ENCODE measurements around the gene ZNF627. TPM values are rescaled to one million over a fixed set of nuclear protein-coding genes. Genes with fewer than 3 reads are reported as not detected.
A peak's percentile ranks its signal among the peaks of the same experiment; 100 is the strongest.

Gene ZNF627
- total RNA-seq, 1 experiment from 2014 or later = 9.0 TPM

DNA sequence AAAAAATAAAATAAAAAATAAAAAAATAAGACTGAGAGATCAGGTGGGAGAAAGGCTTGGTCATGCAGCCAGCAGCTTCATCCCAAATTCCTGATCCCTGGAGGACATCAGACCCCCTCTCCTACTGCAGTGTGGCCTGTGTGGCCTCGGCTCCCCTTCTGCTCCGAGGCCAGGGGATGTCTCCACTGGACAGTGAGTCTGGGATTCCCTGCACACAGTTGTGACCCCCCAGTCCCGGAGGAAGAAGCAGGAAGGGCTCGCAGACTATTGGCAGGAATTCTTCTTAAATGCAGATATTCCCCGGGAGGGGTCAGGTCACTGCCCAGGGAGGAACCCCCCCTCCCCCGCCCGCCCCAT is 41.9 kb downstream of the ZNF627 start:
- Mint-ChIP-seq H3K4me1 (ENCODE audit: low read depth, unreplicated experiment) (peaks cover 5% of the 10 kb centered on the region), H3K27me3 (ENCODE audit: insufficient read depth, unreplicated experiment) (no peaks in the 10 kb centered on the region), H3K27ac (ENCODE audit: unreplicated experiment) (no peak overlapping the region), H3K9me3 (ENCODE audit: unreplicated experiment) (no peaks in the 10 kb centered on the region), H3K36me3 (ENCODE audit: insufficient read depth, unreplicated experiment) (peaks cover 6% of the 10 kb centered on the region), H3K4me3 (ENCODE audit: unreplicated experiment) (peak overlapping the region; percentile 81)
- DNase-seq = no peak
- ChIA-PET CTCF (interaction anchor here (0.6 to 1.0 kb wide), 4 partner anchors 10 to 345 kb away, joined by 3 to 6 read pairs (median 4); no protein-coding TSS in a partner anchor), POLR2A (interaction anchor here (0.6 to 1.4 kb wide), 7 partner anchors 16 to 997 kb away, joined by 3 to 6 read pairs (median 5); no protein-coding TSS in a partner anchor)
- Histone ChIP-seq H3K36me3 (ENCODE audit: control insufficient read depth, insufficient read depth, low read length) (no peaks in the 10 kb centered on the region), H3K9me3 (no peaks in the 10 kb centered on the region), H3K4me1 (peaks cover 4% of the 10 kb centered on the region), H3K4me3 (ENCODE audit: low read depth, low read length) (peak overlapping the region; percentile 19), H3K27me3 (replicated peaks; ENCODE audit: control insufficient read depth, insufficient read depth, low read length) (no peaks in the 10 kb centered on the region)
- intact Hi-C loops (cut with micrococcal nuclease; ENCODE audit: unreplicated experiment) = loop anchor here (1.0 kb wide), 1 partner anchor 42 kb away; the partner anchor contains the start of gene ZNF627
- TF ChIP-seq, protein P1, sequence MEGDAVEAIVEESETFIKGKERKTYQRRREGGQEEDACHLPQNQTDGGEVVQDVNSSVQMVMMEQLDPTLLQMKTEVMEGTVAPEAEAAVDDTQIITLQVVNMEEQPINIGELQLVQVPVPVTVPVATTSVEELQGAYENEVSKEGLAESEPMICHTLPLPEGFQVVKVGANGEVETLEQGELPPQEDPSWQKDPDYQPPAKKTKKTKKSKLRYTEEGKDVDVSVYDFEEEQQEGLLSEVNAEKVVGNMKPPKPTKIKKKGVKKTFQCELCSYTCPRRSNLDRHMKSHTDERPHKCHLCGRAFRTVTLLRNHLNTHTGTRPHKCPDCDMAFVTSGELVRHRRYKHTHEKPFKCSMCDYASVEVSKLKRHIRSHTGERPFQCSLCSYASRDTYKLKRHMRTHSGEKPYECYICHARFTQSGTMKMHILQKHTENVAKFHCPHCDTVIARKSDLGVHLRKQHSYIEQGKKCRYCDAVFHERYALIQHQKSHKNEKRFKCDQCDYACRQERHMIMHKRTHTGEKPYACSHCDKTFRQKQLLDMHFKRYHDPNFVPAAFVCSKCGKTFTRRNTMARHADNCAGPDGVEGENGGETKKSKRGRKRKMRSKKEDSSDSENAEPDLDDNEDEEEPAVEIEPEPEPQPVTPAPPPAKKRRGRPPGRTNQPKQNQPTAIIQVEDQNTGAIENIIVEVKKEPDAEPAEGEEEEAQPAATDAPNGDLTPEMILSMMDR (IDR thresholded peaks at IDR 0.05; ENCODE audit: insufficient read depth in 1 of 2, low read depth in 1 of 2, low read length in 1 of 2, severe bottlenecking in 1 of 2, unreplicated experiment in 1 of 2) = no peak
- no TSS peak for BruUV-seq (replicated peaks)

DNA sequence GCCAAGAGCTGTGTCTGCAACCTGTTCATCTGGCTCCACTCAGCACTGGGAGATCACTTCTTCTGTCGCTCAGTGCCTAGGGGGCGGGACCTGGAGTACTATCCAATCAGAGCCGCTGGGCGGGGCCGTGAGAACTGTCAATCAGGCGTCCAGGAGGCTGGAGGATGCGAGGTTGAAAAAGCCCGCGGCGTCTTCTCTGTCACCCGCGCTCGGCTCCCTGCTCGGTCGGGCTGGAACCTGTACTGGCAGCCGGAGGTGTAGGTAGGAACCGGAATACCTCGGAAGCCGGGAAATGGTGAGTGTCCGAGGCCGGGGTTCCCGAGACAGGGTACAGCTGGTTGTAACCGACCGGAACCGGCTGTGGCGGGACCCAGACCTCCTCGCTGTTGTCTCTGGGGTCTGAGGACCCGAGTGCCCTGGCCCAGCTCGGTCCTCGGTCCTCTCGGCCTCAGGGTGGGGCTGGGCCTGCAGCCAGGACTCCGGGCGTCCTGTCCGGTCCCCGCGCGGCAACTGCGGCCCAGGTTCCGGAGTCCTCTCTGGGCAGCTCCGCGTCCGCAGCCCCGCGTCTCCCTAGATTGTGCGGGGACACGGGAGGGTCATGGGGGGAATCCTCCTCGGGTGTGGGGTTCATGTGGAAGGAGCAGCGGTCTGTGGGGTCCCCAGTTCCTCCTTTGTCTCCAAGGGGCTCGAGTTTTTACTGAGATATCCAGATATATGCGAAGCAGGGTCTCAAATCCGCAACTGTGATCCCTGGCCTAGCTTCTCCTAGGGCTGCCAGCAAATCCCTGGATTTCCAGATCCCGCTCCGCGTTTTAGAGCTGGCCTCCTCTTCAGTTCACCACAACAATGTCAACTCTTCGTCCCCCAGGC is 42.6 kb downstream of the ZNF627 start:
- Mint-ChIP-seq H3K4me3 (ENCODE audit: unreplicated experiment) (peak overlapping the region; percentile 81), H3K4me1 (ENCODE audit: low read depth, unreplicated experiment) (no peaks in the 10 kb centered on the region), H3K27me3 (ENCODE audit: insufficient read depth, unreplicated experiment) (no peaks in the 10 kb centered on the region), H3K36me3 (ENCODE audit: insufficient read depth, unreplicated experiment) (peaks cover 12% of the 10 kb centered on the region), H3K27ac (ENCODE audit: unreplicated experiment) (peak overlapping the region; percentile 57), H3K9me3 (ENCODE audit: unreplicated experiment) (no peaks in the 10 kb centered on the region)
- CTCF ChIA-PET = interaction anchor here (0.6 to 1.0 kb wide), 7 partner anchors 10 to 394 kb away, joined by 3 to 6 read pairs (median 3); partner anchors contain the start of gene ECSIT
- POLR2A ChIA-PET = interaction anchor here (0.6 to 1.4 kb wide), 7 partner anchors 17 to 996 kb away, joined by 3 to 6 read pairs (median 5); no protein-coding TSS in a partner anchor
- TF ChIP-seq, protein P1 (IDR thresholded peaks at IDR 0.05; ENCODE audit: insufficient read depth in 1 of 2, low read depth in 1 of 2, low read length in 1 of 2, severe bottlenecking in 1 of 2, unreplicated experiment in 1 of 2) = no peak
- no peaks in the 10 kb centered on the region for H3K9me3 ChIP-seq
- peak overlapping the region; percentile 83 for H3K4me3 ChIP-seq (ENCODE audit: low read depth, low read length)
- no peaks in the 10 kb centered on the region for H3K27me3 ChIP-seq (replicated peaks; ENCODE audit: control insufficient read depth, insufficient read depth, low read length)
- BruUV-seq (replicated peaks) = TSS peak; percentile 62
- no peaks in the 10 kb centered on the region for H3K36me3 ChIP-seq (ENCODE audit: control insufficient read depth, insufficient read depth, low read length)
- peak; percentile 97 to 98 for DNase-seq
- intact Hi-C loops (cut with micrococcal nuclease; ENCODE audit: unreplicated experiment) = loop anchor here (1.0 kb wide), 1 partner anchor 43 kb away; the partner anchor contains the start of gene ZNF627
- peaks cover 3% of the 10 kb centered on the region; the same call in 1 of the 2 replicates for H3K4me1 ChIP-seq

DNA sequence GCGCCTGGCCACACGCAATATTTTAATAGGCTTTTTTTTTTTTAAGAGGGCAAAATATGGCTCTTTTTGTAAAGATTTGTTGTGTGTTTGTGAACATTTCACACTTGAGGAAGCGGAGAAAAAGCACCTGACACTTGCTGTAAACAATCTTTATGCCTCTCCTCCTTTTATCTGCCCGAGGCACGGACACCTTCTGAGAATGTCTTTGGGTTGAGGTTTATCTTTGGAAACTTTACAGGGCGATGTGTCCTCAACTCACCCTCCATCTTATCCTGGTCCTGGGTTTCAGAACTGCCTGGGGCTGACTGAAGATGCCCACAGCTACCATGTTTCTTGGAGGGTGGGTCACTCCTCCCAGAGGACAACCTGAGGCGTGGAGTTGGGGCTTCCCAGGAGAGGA is 44.0 kb downstream of the ZNF627 start:
- Histone ChIP-seq H3K36me3 (ENCODE audit: control insufficient read depth, insufficient read depth, low read length) (no peaks in the 10 kb centered on the region), H3K4me1 (peaks cover 3% of the 10 kb centered on the region; the same call in 1 of the 2 replicates), H3K9me3 (no peaks in the 10 kb centered on the region), H3K4me3 (ENCODE audit: low read depth, low read length) (no peak overlapping the region), H3K27me3 (replicated peaks; ENCODE audit: control insufficient read depth, insufficient read depth, low read length) (no peaks in the 10 kb centered on the region)
- TF ChIP-seq, protein P1 (IDR thresholded peaks at IDR 0.05; ENCODE audit: insufficient read depth in 1 of 2, low read depth in 1 of 2, low read length in 1 of 2, severe bottlenecking in 1 of 2, unreplicated experiment in 1 of 2) = no peak
- DNase-seq = no peak
- Mint-ChIP-seq H3K4me1 (ENCODE audit: low read depth, unreplicated experiment) (no peaks in the 10 kb centered on the region), H3K4me3 (ENCODE audit: unreplicated experiment) (peak overlapping the region; percentile 81), H3K27ac (ENCODE audit: unreplicated experiment) (no peak overlapping the region), H3K9me3 (ENCODE audit: unreplicated experiment) (no peaks in the 10 kb centered on the region), H3K36me3 (ENCODE audit: insufficient read depth, unreplicated experiment) (peaks cover 14% of the 10 kb centered on the region), H3K27me3 (ENCODE audit: insufficient read depth, unreplicated experiment) (no peaks in the 10 kb centered on the region)
- intact Hi-C loops (cut with micrococcal nuclease; ENCODE audit: unreplicated experiment) = no loop called here
- BruUV-seq (replicated peaks) = no TSS peak
- ChIA-PET POLR2A (interaction anchor here (0.6 kb wide), 1 partner anchor 70 kb away, joined by 5 read pairs; no protein-coding TSS in a partner anchor), CTCF (no interaction called here)
